Naive thymus-derived CD4-positive, alpha-beta T cell (primary cell): Measurements from ENCODE around the gene RRP9. TPM values are rescaled to one million over a fixed set of nuclear protein-coding genes. Genes with fewer than 3 reads are reported as not detected.

Experiments
- ATAC-seq: fragments of 150-1000 bp; cut with Tn5 transposase; 2 replicates; pipeline ENCODE4 v1.10.0; 2021; ENCODE audit warnings: mild to moderate bottlenecking, moderate library complexity
- CTCF ChIA-PET: fragments of 350-600 bp; sonication (Branson Sonifier 250); formaldehyde crosslinking; loops from one replicate; lab custom pipeline; 2021; ENCODE audit warnings: antibody characterized with exemption; lab: Charles Lee
- POLR2A ChIA-PET: fragments of 350-600 bp; sonication (Branson Sonifier 250); formaldehyde crosslinking; loops from one replicate; lab custom pipeline; 2021; ENCODE audit warnings: antibody characterized with exemption, inconsistent platforms; lab: Charles Lee
- DNase-seq, 9 donors: peaks; one replicate each; pipeline versions ENCODE4 v3.0.0 to v3.0.0-alpha.2; 2020 to 2022; ENCODE audit warnings: mixed read lengths in 1 of 9
- H3K27ac ChIP-seq: one replicate; pipeline ENCODE4 v1.7.0; 2013; ENCODE audit warnings: mild to moderate bottlenecking, low read depth, low read length, moderate library complexity
- H3K27me3 ChIP-seq, 2 donors: one replicate each; pipeline ENCODE4 v1.7.0; 2013; ENCODE audit warnings: low read length in 2 of 2, mild to moderate bottlenecking in 2 of 2, moderate library complexity in 2 of 2; ENCODE audit not compliant: control insufficient read depth in 2 of 2, insufficient read depth in 2 of 2
- H3K36me3 ChIP-seq, 3 experiments: 1 replicate in 2 of 3; 2 replicates in 1 of 3; pipeline ENCODE4 v1.7.0; 2013; ENCODE audit warnings: low read length in 3 of 3, mild to moderate bottlenecking in 3 of 3, moderate library complexity in 1 of 3; ENCODE audit not compliant: insufficient read depth in 3 of 3, control insufficient read depth in 2 of 3
- H3K4me1 ChIP-seq, 2 donors: one replicate each; pipeline ENCODE4 v1.7.0; 2013; ENCODE audit warnings: low read length in 2 of 2, mild to moderate bottlenecking in 2 of 2, moderate library complexity in 1 of 2; ENCODE audit not compliant: control insufficient read depth in 2 of 2, insufficient read depth in 2 of 2
- H3K4me3 ChIP-seq: 2 replicates; pipeline ENCODE4 v1.7.0; 2013; ENCODE audit warnings: mild to moderate bottlenecking, low read length
- H3K9me3 ChIP-seq, 3 experiments: 1 replicate in 2 of 3; 2 replicates in 1 of 3; pipeline ENCODE4 v1.7.0; 2013; ENCODE audit warnings: low read length in 3 of 3; ENCODE audit not compliant: control insufficient read depth in 2 of 3
- H3K27ac Mint-ChIP-seq, 9 donors: one replicate each; pipeline ENCODE4 v1.8.0; 2020 to 2022; ENCODE audit warnings: mixed read lengths in 9 of 9, mild to moderate bottlenecking in 8 of 9, moderate library complexity in 5 of 9, inconsistent platforms in 2 of 9
- H3K27me3 Mint-ChIP-seq, 5 donors: one replicate each; pipeline ENCODE4 v1.8.0; 2021 to 2022; ENCODE audit warnings: mixed read lengths in 5 of 5, mild to moderate bottlenecking in 1 of 5
- H3K36me3 Mint-ChIP-seq, 5 donors: one replicate each; pipeline ENCODE4 v1.8.0; 2020 to 2022; ENCODE audit warnings: mixed read lengths in 5 of 5, mild to moderate bottlenecking in 3 of 5, inconsistent platforms in 1 of 5
- H3K4me1 Mint-ChIP-seq, 7 donors: one replicate each; pipeline ENCODE4 v1.8.0; 2020 to 2022; ENCODE audit warnings: mixed read lengths in 7 of 7, mild to moderate bottlenecking in 3 of 7, inconsistent platforms in 1 of 7
- H3K4me3 Mint-ChIP-seq, 10 donors: one replicate each; pipeline ENCODE4 v1.8.0; 2020 to 2022; ENCODE audit warnings: mild to moderate bottlenecking in 10 of 10, mixed read lengths in 10 of 10, moderate library complexity in 6 of 10, inconsistent platforms in 2 of 10
- H3K9me3 Mint-ChIP-seq, 11 donors: one replicate each; pipeline ENCODE4 v1.8.0; 2020 to 2022; ENCODE audit warnings: mixed read lengths in 11 of 11, mild to moderate bottlenecking in 4 of 11, inconsistent platforms in 1 of 11, moderate library complexity in 1 of 11
- intact Hi-C, 2 donors: fragments of 100-400 bp; cut with micrococcal nuclease; formaldehyde crosslinking; loops; one replicate each; pipeline ENCODE4 v1.15.1; 2023
- polyA plus RNA-seq, 2 donors: library from polyadenylated mRNA; unstranded; fragments of 300-500 nt; fragmentation: Illumina TruSeq; gene quantifications; one replicate each; pipeline ENCODE4 v1.2.3, GENCODE V29; 2021
- total RNA-seq, 6 experiments: library from RNA in 5 of 6; stranded (reverse) in 5 of 6; gene quantifications; 1 replicate in 5 of 6; 2 replicates in 1 of 6; pipeline ENCODE4 v1.2.3 and lab custom pipeline; 2021 to 2026

The RRP9 gene
- total and polyA plus RNA-seq, 7 experiments from 2014 or later: 10.2 to 34.2 (median 18.6) TPM

DNA sequence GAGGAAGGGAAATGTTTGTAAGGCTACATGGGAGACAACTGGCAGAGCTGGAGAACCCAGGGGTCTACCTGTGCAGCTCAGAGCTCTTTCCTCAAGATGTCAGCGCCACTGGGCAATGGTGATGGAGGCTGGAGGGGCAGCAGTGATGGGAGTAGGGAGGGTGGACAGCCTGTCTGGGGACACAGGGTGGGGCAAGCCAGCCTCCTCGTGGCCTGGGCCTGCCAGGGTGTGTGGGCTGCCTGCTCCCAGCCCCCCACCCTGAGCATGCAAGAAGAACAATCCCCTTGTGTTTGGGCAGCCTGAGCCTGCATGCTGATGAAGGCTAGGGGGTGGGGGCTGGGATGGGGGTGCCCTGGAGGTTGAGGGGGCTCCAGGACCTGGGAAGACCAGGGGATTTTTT is 24.3 kb upstream of the RRP9 start:
- DNase-seq: no peak
- intact Hi-C loops: no loop called here
- Mint-ChIP-seq H3K4me3 (peak overlapping the region; percentile 74 to 95 (median 82)), H3K27ac (peak overlapping the region in 6 of 9 donors; percentile 9 to 79 (median 72)), H3K9me3 (no peaks in the 10 kb centered on the region), H3K36me3 (peaks cover 0 to 3% (median 0%) of the 10 kb centered on the region in 5 donors), H3K4me1 (peaks cover 18 to 39% (median 24%) of the 10 kb centered on the region in 7 donors), H3K27me3 (peaks cover 0 to 10% (median 0%) of the 10 kb centered on the region in 5 donors)
- Histone ChIP-seq H3K4me1 (peaks cover 7 to 9% of the 10 kb centered on the region in 2 donors), H3K27me3 (no peaks in the 10 kb centered on the region), H3K4me3 (no peak overlapping the region), H3K9me3 (no peaks in the 10 kb centered on the region), H3K36me3 (no peaks in the 10 kb centered on the region), H3K27ac (no peak overlapping the region)
- ATAC-seq: no peak
- ChIA-PET POLR2A (interaction anchor here (1.1 to 3.6 kb wide), 5 partner anchors 8 to 24 kb away, joined by 3 to 16 read pairs (median 6); partner anchors contain the start of genes ABHD14A, ABHD14B, ACY1 and PARP3), CTCF (no interaction called here)

DNA sequence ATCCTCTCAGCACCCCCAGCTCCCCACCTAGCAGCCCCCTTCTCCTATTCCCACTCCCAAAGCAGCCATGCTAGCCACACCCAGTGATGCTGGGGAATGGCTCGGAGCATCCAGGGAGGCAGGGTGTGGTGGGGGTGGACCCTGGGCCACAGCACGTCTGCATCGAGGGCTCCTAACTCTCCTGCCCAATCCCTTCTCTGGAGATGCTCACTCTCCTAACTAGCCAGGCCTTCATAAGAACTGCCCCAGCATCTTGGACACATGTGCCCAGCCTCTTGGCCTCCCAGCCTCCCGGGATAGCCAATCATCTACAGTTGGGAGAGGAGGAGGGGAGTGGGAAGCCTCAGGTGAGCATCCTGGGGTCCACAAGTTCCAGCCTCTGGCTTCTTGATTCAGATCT is 22.8 kb upstream of the RRP9 start:
- no peak for ATAC-seq
- CTCF ChIA-PET: interaction anchor here (0.8 kb wide), 1 partner anchor 9 kb away, joined by 4 read pairs; the partner anchor contains the start of gene ABHD14B
- Mint-ChIP-seq H3K27me3 (peaks cover 0 to 10% (median 0%) of the 10 kb centered on the region in 5 donors), H3K9me3 (no peaks in the 10 kb centered on the region), H3K27ac (no peak overlapping the region), H3K4me3 (peak overlapping the region in 1 of 10 donors; percentile 27), H3K36me3 (peaks cover 0 to 6% (median 0%) of the 10 kb centered on the region in 5 donors), H3K4me1 (peaks cover 18 to 31% (median 24%) of the 10 kb centered on the region in 7 donors)
- Histone ChIP-seq H3K27me3 (no peaks in the 10 kb centered on the region), H3K9me3 (no peaks in the 10 kb centered on the region), H3K4me3 (no peak overlapping the region), H3K27ac (no peak overlapping the region), H3K36me3 (no peaks in the 10 kb centered on the region), H3K4me1 (peaks cover 7 to 9% of the 10 kb centered on the region in 2 donors)
- POLR2A ChIA-PET: interaction anchor here (1.0 to 1.4 kb wide), 3 partner anchors 9 to 15 kb away, joined by 3 to 6 read pairs (median 3); partner anchors contain the start of gene ABHD14B
- no peak for DNase-seq
- intact Hi-C loops: no loop called here

GRCh38 chr3:51963951-51964451 is 22.3 kb upstream of the RRP9 start:
- no peaks in the 10 kb centered on the region for H3K27me3 ChIP-seq
- Mint-ChIP-seq H3K4me3 (no peak overlapping the region), H3K36me3 (peaks cover 0 to 6% (median 0%) of the 10 kb centered on the region in 5 donors), H3K4me1 (peaks cover 15 to 28% (median 23%) of the 10 kb centered on the region in 7 donors), H3K27ac (no peak overlapping the region), H3K27me3 (peaks cover 0 to 10% (median 0%) of the 10 kb centered on the region in 5 donors), H3K9me3 (no peaks in the 10 kb centered on the region)
- no peak for ATAC-seq
- intact Hi-C loops: no loop called here
- peaks cover 7 to 9% of the 10 kb centered on the region in 2 donors for H3K4me1 ChIP-seq
- DNase-seq: no peak
- ChIA-PET POLR2A (no interaction called here), CTCF (no interaction called here)
- peaks cover 0 to 1% (median 0%) of the 10 kb centered on the region in 3 experiments for H3K36me3 ChIP-seq
- no peak overlapping the region for H3K27ac ChIP-seq
- H3K9me3 ChIP-seq: no peaks in the 10 kb centered on the region
- H3K4me3 ChIP-seq: no peak overlapping the region

- H3K4me1 Mint-ChIP-seq: peaks cover 11 to 21% (median 18%) of the 10 kb centered on the region in 7 donors
- Histone ChIP-seq H3K27ac (no peak overlapping the region), H3K27me3 (no peaks in the 10 kb centered on the region), H3K4me3 (no peak overlapping the region), H3K36me3 (peaks cover 0 to 3% (median 0%) of the 10 kb centered on the region in 3 experiments), H3K4me1 (peaks cover 7% of the 10 kb centered on the region in 2 donors), H3K9me3 (no peaks in the 10 kb centered on the region)
- POLR2A ChIA-PET: interaction anchor here (0.9 to 1.8 kb wide), 2 partner anchors 11 to 33 kb away, joined by 3 to 5 read pairs; partner anchors contain the start of genes ABHD14B and RPL29
- H3K27me3 Mint-ChIP-seq: peaks cover 0 to 10% (median 0%) of the 10 kb centered on the region in 5 donors
- CTCF ChIA-PET: interaction anchor here (0.5 kb wide), 2 partner anchors 184 to 371 kb away, joined by 4 to 9 read pairs; no protein-coding TSS in a partner anchor
- ATAC-seq: no peak
- H3K27ac Mint-ChIP-seq: no peak overlapping the region
- intact Hi-C loops: no loop called here
- no peak for DNase-seq
- no peak overlapping the region for H3K4me3 Mint-ChIP-seq
- no peaks in the 10 kb centered on the region for H3K9me3 Mint-ChIP-seq
- peaks cover 0 to 11% (median 4%) of the 10 kb centered on the region in 5 donors for H3K36me3 Mint-ChIP-seq
Measured at GRCh38 chr3:51962854-51963530, 21.3 kb upstream of the RRP9 start.

DNA sequence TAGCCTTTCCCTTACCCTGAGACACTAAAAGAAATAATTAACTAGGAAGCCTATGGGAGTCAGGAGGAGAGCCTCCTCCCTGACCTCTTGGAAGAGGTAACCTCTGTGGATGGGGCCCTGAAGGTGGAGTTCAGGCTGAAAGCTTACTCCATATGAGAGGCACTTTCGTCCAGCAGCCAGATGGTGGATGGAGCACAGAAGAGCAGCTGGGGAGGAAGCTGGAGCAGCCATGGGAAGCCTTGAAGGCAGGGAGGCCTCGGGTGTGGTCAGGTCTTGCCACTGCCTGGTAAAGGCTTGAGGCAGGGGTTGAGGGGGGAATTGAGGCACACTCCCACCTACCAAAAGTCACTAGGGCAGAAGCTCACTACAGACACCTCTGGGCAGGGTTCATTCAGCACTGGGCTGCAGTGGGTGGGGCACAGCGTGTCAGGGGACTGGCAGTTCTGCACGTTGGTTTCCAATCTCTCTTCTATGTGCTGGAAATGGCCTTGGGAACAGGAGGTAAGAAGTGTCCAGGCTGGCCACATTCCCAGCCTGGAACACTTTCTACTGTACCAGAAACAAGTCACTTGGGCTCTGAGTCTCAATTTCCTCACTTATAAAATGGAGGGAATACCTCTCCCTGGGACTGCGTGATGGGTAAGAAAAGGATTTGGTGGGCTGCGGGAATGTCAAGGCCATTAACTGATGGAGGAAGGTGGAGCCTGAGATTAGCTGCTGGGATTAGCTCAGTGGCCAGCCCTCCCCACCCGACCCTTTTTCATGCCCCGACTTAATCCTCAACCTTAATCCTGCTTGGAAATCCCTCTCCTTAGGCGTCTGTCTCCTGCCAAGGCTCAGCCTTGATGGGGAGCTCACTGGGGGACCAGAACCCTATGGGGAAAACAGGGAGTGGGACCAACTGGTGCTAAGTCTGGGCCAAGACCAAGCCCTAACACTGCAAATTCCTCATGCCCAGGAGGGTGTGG is 20.2 kb upstream of the RRP9 start:
- no peaks in the 10 kb centered on the region for H3K9me3 ChIP-seq
- no peak overlapping the region for H3K27ac ChIP-seq
- no peak overlapping the region for H3K4me3 ChIP-seq
- H3K36me3 Mint-ChIP-seq: peaks cover 0 to 11% (median 4%) of the 10 kb centered on the region in 5 donors
- ChIA-PET CTCF (no interaction called here), POLR2A (interaction anchor here (0.9 to 1.8 kb wide), 2 partner anchors 12 to 34 kb away, joined by 3 to 5 read pairs; partner anchors contain the start of genes ABHD14B and RPL29)
- peaks cover 0 to 4% of the 10 kb centered on the region in 2 donors for H3K27me3 ChIP-seq
- ATAC-seq (no peak), DNase-seq (no peak)
- peaks cover 3 to 6% of the 10 kb centered on the region in 2 donors for H3K4me1 ChIP-seq
- H3K27me3 Mint-ChIP-seq: peaks cover 0 to 12% (median 0%) of the 10 kb centered on the region in 5 donors
- H3K36me3 ChIP-seq: peaks cover 0 to 3% (median 0%) of the 10 kb centered on the region in 3 experiments
- intact Hi-C loops: no loop called here
- peaks cover 11 to 21% (median 18%) of the 10 kb centered on the region in 7 donors for H3K4me1 Mint-ChIP-seq
- no peaks in the 10 kb centered on the region for H3K9me3 Mint-ChIP-seq
- H3K4me3 Mint-ChIP-seq: no peak overlapping the region
- no peak overlapping the region for H3K27ac Mint-ChIP-seq

GRCh38 chr3:51961011-51961410 is 19.3 kb upstream of the RRP9 start:
- DNase-seq: no peak
- Mint-ChIP-seq H3K36me3 (peaks cover 0 to 11% (median 4%) of the 10 kb centered on the region in 5 donors), H3K4me1 (peaks cover 6 to 18% (median 13%) of the 10 kb centered on the region in 7 donors), H3K9me3 (no peaks in the 10 kb centered on the region), H3K27me3 (peaks cover 0 to 17% (median 0%) of the 10 kb centered on the region in 5 donors), H3K27ac (no peak overlapping the region), H3K4me3 (no peak overlapping the region)
- H3K36me3 ChIP-seq: peaks cover 0 to 3% (median 0%) of the 10 kb centered on the region in 3 experiments
- no peak overlapping the region for H3K27ac ChIP-seq
- peaks cover 0 to 4% of the 10 kb centered on the region in 2 donors for H3K27me3 ChIP-seq
- POLR2A ChIA-PET: interaction anchor here (1.8 kb wide), 1 partner anchor 35 kb away, joined by 5 read pairs; the partner anchor contains the start of gene RPL29
- CTCF ChIA-PET: no interaction called here
- H3K9me3 ChIP-seq: no peaks in the 10 kb centered on the region
- H3K4me3 ChIP-seq: no peak overlapping the region
- no peak for ATAC-seq
- intact Hi-C loops: no loop called here
- H3K4me1 ChIP-seq: peaks cover 0 to 7% of the 10 kb centered on the region in 2 donors
